CD4-positive, alpha-beta T cell treated with Interferon alpha-2 for 1 hour (primary cell): ENCODE measurements around the gene FBRS.
"Not testable (repeated sequence)": the region's sequence is repeated elsewhere in the genome, so short reads cannot be mapped to it uniquely, and the experiment has no call there.

Experiments
- DNase-seq, 2 donors: peaks; one replicate each; pipeline ENCODE4 v3.0.0-alpha.2; 2020 to 2022

FBRS gene

DNA sequence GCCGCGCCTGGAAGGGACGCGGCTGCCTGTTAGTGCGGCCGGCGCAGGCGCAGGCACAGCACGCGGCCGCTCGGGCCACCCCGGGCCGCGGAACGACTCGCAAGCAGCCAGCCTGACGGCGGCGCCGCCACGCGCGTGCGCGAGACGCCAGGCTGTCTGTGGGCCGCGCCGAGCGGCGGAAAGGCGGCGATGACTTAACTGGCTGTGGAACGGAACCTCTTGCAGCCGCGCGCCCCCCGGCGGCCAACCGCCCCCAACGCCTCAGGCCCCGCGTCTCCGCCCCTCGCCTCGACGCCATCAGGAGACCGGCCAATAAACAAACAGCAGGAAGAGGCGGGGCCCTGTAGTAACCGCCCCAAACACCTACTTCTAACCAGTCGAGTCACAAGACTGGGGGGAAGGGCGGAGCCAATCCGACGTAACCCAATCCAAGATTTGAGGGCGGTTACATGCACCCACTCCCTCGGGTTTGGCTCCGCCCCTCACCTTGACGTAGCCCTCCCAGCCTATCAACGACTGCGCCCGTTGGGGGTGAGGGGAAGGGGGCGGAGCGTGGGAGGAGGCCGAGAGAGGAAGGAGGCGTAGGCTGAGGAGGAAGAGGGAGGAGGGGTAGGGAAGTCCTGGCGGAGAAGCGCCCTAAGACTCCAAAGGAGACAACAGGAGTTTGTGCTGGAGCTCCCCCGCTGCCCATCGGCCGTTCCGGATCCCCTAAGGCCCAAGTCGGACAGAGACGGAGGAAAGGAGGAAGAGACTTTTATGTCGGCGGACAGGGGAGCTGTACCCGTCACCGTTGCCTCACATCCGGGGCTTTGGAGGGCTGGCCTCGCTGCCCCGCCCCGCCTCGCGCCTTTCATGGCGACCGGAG is at the start of gene FBRS:
FBRS (plus strand) TSS at position 566 of the 865 bp plus-strand sequence. CDS start 1,088 bp downstream, outside the sequence.
- peak; percentile 100 for DNase-seq

DNA sequence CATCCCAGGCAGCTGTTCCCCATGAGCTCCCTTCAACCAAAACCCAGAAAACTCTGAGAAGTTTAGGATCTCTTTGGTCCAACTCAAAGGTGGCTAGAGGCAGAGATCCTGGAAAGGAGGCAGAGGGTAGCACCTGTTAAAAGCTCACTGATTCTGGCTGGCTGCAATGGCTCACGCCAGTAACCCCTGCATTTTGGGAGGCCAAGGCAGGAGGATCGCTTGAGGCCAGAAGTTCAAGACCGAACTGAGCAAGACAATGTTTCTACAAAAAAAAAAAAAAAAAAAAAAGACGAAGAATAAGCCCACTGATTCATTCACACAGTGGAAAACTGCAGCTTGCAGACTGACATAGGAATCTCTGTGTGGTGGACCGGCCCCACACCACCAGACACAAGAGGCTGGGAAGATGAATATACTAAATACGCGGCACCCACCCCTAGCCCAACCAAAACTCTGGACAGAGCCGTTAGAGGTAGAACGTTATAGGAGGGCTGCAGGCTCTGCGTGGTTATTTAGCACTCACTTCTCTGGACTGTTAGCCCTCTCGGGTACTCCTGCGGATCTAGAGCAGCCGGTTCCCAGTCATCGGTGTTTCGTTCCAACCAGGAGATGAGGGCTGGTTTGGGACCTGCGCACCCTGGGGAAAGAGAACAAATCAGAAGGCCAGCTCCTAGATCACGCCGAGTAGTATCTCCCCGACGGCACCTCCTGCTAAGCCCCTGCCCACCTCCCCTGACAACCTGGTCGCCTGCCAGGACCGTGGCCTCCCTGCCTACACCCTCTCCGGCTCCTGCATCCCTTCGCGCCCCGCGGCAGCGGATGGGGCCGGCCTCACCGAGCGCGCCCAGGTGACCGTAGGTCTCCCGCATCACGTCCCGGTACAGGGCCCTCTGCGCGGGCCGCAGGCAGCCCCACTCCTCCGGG is 49.0 kb upstream of the FBRS start:
- peak; percentile 16 to 51 for DNase-seq

GRCh38 chr16:30609926-30610839 is 48.0 kb upstream of the FBRS start, which contains the start of gene ZNF689:
ZNF689 (minus strand) TSS chr16:30610389; CDS start chr16:30610041, 348 bp downstream.
- DNase-seq = peak; percentile 92 to 98

DNA sequence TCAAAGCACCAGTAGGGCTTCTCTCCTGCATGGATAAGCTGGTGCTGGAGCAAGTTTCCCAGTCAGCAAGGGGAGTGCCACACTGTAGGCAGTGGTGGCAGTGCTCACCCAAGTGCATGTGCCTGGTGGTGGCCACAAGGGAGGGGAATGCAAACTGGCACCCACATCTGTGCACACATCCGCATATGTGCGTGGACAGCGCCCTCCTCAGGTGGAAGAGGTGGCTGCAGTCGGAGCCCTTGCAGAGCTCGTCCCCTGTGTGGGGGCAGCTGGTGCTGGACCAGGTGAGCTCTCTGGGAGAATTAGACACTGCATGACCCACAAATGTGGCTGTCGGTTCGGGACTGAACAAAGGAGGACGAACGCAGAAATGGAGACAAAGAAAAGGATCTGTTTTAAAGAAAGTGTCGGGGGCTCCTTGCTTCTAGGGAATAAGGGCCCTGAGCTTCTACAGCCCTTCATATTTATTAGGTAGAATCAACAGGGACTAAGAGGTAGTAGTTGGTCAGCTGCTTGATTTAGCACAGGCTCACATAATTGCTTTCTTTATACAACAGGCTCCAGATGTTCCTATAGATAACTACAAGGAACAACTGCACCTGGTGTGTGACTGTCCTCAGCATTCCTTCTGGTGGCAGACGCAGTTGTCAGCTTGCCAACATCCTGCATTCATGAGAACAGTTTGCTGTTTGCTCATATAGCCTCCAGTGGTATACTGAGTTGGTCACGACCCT is 42.7 kb upstream of the FBRS start:
- peak; percentile 58 to 75 for DNase-seq

- DNase-seq = no peak
Measured at GRCh38 chr16:30619202-30619601, 39.0 kb upstream of the FBRS start.

- no peak for DNase-seq
Measured at GRCh38 chr16:30619638-30620037, 38.6 kb upstream of the FBRS start.

GRCh38 chr16:30620169-30620568 is 38.1 kb upstream of the FBRS start:
- no peak for DNase-seq

GRCh38 chr16:30621765-30622164 is 36.5 kb upstream of the FBRS start:
- no peak for DNase-seq

DNA sequence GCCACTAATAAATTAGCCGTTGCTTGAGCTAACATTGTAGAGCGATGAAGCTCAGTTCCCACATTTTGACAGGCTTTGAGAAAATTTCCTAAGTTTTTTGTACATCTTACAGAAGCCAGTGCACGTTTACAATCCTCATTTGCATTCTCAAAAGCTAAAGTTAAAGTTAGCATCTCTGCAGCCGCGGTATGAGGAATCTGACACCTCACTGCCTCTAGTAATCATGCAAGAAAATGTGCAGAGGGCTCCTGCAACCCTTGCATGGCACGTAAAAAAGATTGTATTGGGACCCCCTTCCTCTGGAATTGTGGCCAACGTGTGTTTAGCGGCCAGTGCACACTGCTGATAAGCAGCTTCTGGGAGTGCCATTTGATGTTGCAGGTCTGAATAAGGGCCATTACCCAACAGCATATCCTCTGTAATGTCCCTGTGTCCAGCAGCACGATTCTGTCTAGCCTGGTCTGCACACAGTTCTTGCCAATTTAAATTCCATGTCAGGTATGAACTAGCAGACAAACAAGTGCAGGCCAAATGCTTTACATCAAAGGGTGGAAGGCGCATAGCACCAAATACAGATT is 35.7 kb upstream of the FBRS start:
- no peak for DNase-seq

- DNase-seq = no peak
Measured at GRCh38 chr16:30623536-30624283, 34.5 kb upstream of the FBRS start.

- DNase-seq = no peak
Measured at GRCh38 chr16:30626236-30626635, 32.0 kb upstream of the FBRS start.

- DNase-seq = peak; percentile 82 to 88
Measured at GRCh38 chr16:30628628-30629540, 29.3 kb upstream of the FBRS start.

DNA sequence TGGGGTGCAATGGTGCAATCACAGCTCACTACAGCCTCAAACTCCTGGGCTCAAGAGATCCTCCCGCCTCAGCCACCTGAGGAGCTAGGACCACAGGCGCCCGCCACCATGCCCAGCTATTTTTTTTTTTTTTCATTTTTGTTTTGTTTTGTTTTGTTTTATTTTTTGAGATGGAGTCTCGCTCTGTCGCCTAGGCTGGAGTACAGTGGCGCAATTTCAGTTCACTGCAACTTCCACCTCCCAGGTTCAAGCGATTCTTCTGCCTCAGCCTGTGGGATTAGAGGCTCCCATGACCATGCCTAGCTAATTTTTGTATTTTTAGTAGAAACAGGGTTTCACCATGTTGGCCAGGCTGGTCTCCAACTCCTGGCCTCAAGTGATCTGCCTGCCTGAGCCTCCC is 25.8 kb upstream of the FBRS start:
- DNase-seq = not testable (repeated sequence)

GRCh38 chr16:30633526-30633925 is 24.7 kb upstream of the FBRS start:
- no peak for DNase-seq

- no peak for DNase-seq
Measured at GRCh38 chr16:30636599-30636998, 21.6 kb upstream of the FBRS start.

GRCh38 chr16:30637139-30637538 is 21.1 kb upstream of the FBRS start:
- not testable (repeated sequence) for DNase-seq

GRCh38 chr16:30637944-30638343 is 20.3 kb upstream of the FBRS start:
- DNase-seq = peak; percentile 34 to 66

DNA sequence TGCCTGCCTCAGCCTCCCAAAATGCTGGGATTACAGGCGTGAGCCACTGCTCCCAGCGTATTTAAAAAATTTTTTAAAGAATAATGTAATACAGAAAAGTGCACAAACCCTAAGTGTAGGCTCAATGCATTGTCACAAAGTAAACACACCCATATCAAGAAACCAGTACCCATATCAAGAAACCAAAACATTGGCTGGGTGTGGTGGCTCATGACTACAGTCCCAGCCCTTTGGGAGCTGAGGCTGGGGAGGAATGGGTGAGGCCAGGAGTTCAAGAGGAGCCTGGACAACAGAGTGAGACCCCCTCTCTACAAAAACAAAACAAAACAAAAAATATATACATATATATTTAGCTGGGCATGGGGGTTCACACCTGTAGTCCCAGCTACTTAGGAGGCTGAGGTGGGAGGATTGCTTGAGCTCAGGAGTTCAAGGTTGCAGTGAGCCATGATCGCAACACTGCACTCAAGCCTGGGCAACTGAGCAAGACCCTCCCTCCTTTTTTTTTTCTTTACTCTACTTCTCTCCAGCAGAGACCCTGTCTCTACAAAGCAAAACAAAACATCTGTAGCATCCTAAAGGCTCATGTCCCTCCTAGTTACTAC is 16.8 kb upstream of the FBRS start:
- DNase-seq = no peak

GRCh38 chr16:30644334-30644830 is 13.8 kb upstream of the FBRS start:
- no peak for DNase-seq
